SJCRH30 (cell line): ENCODE data around the gene UVRAG. TPM values are rescaled to one million over a fixed set of nuclear protein-coding genes. Genes with fewer than 3 reads are reported as not detected.

Experiments used
- DNase-seq, 2 experiments: peaks; one replicate each; pipeline ENCODE4 v3.0.0-alpha.2; 2015 to 2020
- H3K27ac ChIP-seq: fragments of 250-450 bp; sonication (Bioruptor Pico); 2 replicates; pipeline ENCODE4 v1.5.1; 2020; ENCODE audit warnings: mild to moderate bottlenecking, moderate library complexity
- H3K27me3 ChIP-seq: fragments of 250-450 bp; sonication (Bioruptor Pico); 2 replicates; pipeline ENCODE4 v1.5.1; 2020; ENCODE audit warnings: mild to moderate bottlenecking, moderate library complexity
- H3K36me3 ChIP-seq: fragments of 250-450 bp; sonication (Bioruptor Pico); 2 replicates; pipeline ENCODE4 v1.5.1; 2020; ENCODE audit warnings: mild to moderate bottlenecking, moderate library complexity
- H3K4me1 ChIP-seq: fragments of 250-450 bp; sonication (Bioruptor Pico); 2 replicates; pipeline ENCODE4 v1.5.1; 2020; ENCODE audit warnings: mild to moderate bottlenecking, moderate library complexity
- H3K4me3 ChIP-seq: fragments of 250-450 bp; sonication (Bioruptor Pico); 2 replicates; pipeline ENCODE4 v1.5.1; 2020; ENCODE audit warnings: mild to moderate bottlenecking, moderate library complexity
- H3K9me3 ChIP-seq: fragments of 250-450 bp; sonication (Bioruptor Pico); replicated peaks from 2 replicates; pipeline ENCODE4 v1.5.1; 2020; ENCODE audit warnings: mild to moderate bottlenecking, moderate library complexity
- total RNA-seq: library from RNA; depleted of rRNA; stranded (reverse); fragments of >200 nt; shearing (Covaris generic); gene quantifications from 2 replicates; pipeline ENCODE4 v1.2.3, GENCODE V29; 2014

The UVRAG gene
- total RNA-seq, 1 experiment from 2014 or later = 15.0 TPM

- Histone ChIP-seq H3K9me3 (no peaks in the 10 kb centered on the region), H3K36me3 (no peaks in the 10 kb centered on the region), H3K4me1 (no peaks in the 10 kb centered on the region), H3K27me3 (no peaks in the 10 kb centered on the region), H3K4me3 (no peak overlapping the region), H3K27ac (no peak overlapping the region)
- no peak for DNase-seq
These were observed 124.5 kb downstream of the UVRAG start for GRCh38 chr11:75939516-75939915.

- H3K9me3 ChIP-seq = no peaks in the 10 kb centered on the region
- H3K4me1 ChIP-seq = no peaks in the 10 kb centered on the region
- no peak for DNase-seq
- H3K36me3 ChIP-seq = no peaks in the 10 kb centered on the region
- no peak overlapping the region for H3K4me3 ChIP-seq
- H3K27ac ChIP-seq = no peak overlapping the region
- no peaks in the 10 kb centered on the region for H3K27me3 ChIP-seq
These were observed 125.0 kb downstream of the UVRAG start for GRCh38 chr11:75939992-75940391.

DNA sequence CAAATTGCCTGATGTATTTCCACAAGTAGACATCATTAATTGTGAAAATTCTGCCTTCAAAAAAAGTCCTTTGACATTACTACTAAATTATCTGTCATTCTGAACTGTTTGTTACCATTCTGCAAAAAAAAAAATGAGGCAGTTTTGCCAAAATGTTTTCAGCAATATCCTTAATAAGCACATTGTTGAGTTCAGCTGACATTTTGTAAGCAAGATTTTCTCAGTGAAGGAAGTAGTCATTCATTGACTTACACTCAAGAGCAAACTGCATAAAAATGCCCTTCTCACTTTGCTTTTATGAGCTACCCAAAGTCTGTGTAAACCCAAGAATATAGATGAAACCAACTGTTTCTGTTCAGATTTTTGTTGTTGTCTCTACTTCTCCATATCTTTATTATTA lies 125.9 kb downstream of the UVRAG start:
- peaks cover 5% of the 10 kb centered on the region for H3K4me1 ChIP-seq
- no peaks in the 10 kb centered on the region for H3K9me3 ChIP-seq
- H3K36me3 ChIP-seq = no peaks in the 10 kb centered on the region
- no peak overlapping the region for H3K4me3 ChIP-seq
- no peak overlapping the region for H3K27ac ChIP-seq
- no peak for DNase-seq
- H3K27me3 ChIP-seq = no peaks in the 10 kb centered on the region

- Histone ChIP-seq H3K9me3 (no peaks in the 10 kb centered on the region), H3K27me3 (no peaks in the 10 kb centered on the region), H3K4me3 (no peak overlapping the region), H3K36me3 (no peaks in the 10 kb centered on the region; the same call in 1 of the 2 replicates), H3K4me1 (peaks cover 21% of the 10 kb centered on the region), H3K27ac (no peak overlapping the region)
- no peak for DNase-seq
These were observed 129.5 kb downstream of the UVRAG start for GRCh38 chr11:75944515-75944914.

GRCh38 chr11:75945446-75945845 lies 130.4 kb downstream of the UVRAG start:
- Histone ChIP-seq H3K9me3 (no peaks in the 10 kb centered on the region), H3K36me3 (no peaks in the 10 kb centered on the region; the same call in 1 of the 2 replicates), H3K27ac (no peak overlapping the region), H3K27me3 (no peaks in the 10 kb centered on the region), H3K4me1 (peaks cover 21% of the 10 kb centered on the region), H3K4me3 (no peak overlapping the region)
- no peak for DNase-seq

DNA sequence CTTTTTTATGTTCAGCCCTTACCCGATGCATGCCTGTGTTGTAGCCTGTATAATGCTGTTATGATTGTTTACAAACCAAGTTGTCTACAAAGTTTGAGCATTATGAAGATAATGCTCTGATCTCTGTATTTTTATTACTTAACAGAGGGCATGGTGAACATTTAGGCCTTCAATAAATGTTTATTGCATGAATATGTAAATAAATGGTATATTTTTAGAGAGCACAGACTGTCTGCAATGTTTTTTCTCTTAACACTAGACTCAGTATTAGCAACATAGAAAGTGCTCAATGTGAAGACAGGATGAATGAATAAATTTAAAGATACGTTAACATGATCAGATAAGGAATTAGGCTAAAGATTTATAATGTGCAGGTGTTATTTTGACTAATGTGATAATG lies 130.9 kb downstream of the UVRAG start:
- H3K9me3 ChIP-seq = no peaks in the 10 kb centered on the region
- DNase-seq = no peak
- no peaks in the 10 kb centered on the region; the same call in 1 of the 2 replicates for H3K36me3 ChIP-seq
- H3K4me1 ChIP-seq = peaks cover 21% of the 10 kb centered on the region
- H3K27ac ChIP-seq = no peak overlapping the region
- no peaks in the 10 kb centered on the region for H3K27me3 ChIP-seq
- H3K4me3 ChIP-seq = no peak overlapping the region

GRCh38 chr11:75946531-75947530 lies 131.8 kb downstream of the UVRAG start:
- Histone ChIP-seq H3K27ac (peak overlapping the region; percentile 17; the same call in 1 of the 2 replicates), H3K4me3 (no peak overlapping the region), H3K4me1 (peaks cover 21% of the 10 kb centered on the region), H3K9me3 (no peaks in the 10 kb centered on the region), H3K27me3 (no peaks in the 10 kb centered on the region), H3K36me3 (no peaks in the 10 kb centered on the region; the same call in 1 of the 2 replicates)
- DNase-seq = peak; percentile 68 to 88

GRCh38 chr11:75949023-75949672 lies 134.1 kb downstream of the UVRAG start:
- Histone ChIP-seq H3K27me3 (no peaks in the 10 kb centered on the region), H3K36me3 (no peaks in the 10 kb centered on the region; the same call in 1 of the 2 replicates), H3K9me3 (no peaks in the 10 kb centered on the region), H3K4me3 (no peak overlapping the region), H3K4me1 (peaks cover 21% of the 10 kb centered on the region), H3K27ac (no peak overlapping the region)
- DNase-seq = no peak

GRCh38 chr11:75950141-75950540 lies 135.1 kb downstream of the UVRAG start:
- no peaks in the 10 kb centered on the region for H3K9me3 ChIP-seq
- H3K4me1 ChIP-seq = peaks cover 21% of the 10 kb centered on the region
- no peaks in the 10 kb centered on the region; the same call in 1 of the 2 replicates for H3K36me3 ChIP-seq
- H3K27ac ChIP-seq = no peak overlapping the region
- no peak for DNase-seq
- no peaks in the 10 kb centered on the region for H3K27me3 ChIP-seq
- no peak overlapping the region for H3K4me3 ChIP-seq

GRCh38 chr11:75954039-75954438 lies 139.0 kb downstream of the UVRAG start:
- H3K27ac ChIP-seq = no peak overlapping the region

DNA sequence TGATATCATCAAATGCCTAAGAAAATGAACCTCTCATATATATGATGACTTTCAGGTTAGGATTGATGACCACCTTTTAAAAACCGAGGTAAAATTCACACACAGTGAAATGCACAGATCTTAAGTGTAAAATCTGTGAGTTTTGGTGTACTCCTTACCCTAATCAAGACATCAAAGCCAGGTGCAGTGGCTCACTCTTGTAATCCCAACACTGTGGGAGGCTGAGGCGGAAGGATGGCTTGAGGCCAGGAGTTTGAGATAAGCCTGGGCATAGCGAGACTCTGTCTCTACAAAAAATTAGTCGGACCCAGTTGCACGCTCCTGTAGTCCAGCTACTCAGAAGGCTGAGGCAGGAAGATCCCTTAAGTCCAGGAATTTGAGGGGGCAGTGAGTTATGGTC lies 140.4 kb downstream of the UVRAG start:
- no peak for DNase-seq
- Histone ChIP-seq H3K36me3 (no peaks in the 10 kb centered on the region), H3K4me1 (no peaks in the 10 kb centered on the region; the same call in 1 of the 2 replicates), H3K4me3 (no peak overlapping the region), H3K9me3 (no peaks in the 10 kb centered on the region), H3K27me3 (no peaks in the 10 kb centered on the region), H3K27ac (no peak overlapping the region)

More at GRCh38 chr11:75954039-75954438, 139.0 kb downstream of the UVRAG start:
- Histone ChIP-seq H3K9me3 (no peaks in the 10 kb centered on the region), H3K27me3 (no peaks in the 10 kb centered on the region), H3K4me3 (no peak overlapping the region), H3K4me1 (no peaks in the 10 kb centered on the region; the same call in 1 of the 2 replicates), H3K36me3 (no peaks in the 10 kb centered on the region)
- DNase-seq = no peak

DNA sequence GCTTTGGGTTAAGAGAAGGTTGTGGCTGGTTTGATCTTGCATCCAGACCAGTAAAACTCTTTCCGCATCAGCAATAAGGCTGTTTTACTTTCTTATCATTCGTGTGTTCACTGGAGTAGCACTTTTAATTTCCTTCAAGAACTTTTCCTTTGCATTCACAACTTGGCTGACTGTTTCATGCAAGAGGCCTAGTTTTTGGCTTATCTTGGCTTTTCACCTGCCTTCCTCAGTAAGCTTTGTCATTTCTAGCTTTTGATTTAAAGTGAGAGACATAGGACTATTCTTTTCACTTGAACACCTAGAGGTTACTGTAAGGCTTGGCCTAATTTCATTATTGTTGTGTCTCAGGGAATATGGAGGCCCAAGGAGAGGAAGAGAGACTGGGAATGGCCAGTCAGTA lies 144.5 kb downstream of the UVRAG start:
- H3K36me3 ChIP-seq = no peaks in the 10 kb centered on the region
- H3K27ac ChIP-seq = no peak overlapping the region
- DNase-seq = no peak
- H3K4me3 ChIP-seq = no peak overlapping the region
- no peaks in the 10 kb centered on the region for H3K9me3 ChIP-seq
- no peaks in the 10 kb centered on the region; the same call in 1 of the 2 replicates for H3K4me1 ChIP-seq
- no peaks in the 10 kb centered on the region for H3K27me3 ChIP-seq

GRCh38 chr11:75964071-75964470 lies 149.1 kb downstream of the UVRAG start:
- no peak overlapping the region for H3K27ac ChIP-seq
- H3K27me3 ChIP-seq = no peaks in the 10 kb centered on the region
- no peak for DNase-seq
- peaks cover 9% of the 10 kb centered on the region for H3K4me1 ChIP-seq
- H3K36me3 ChIP-seq = no peaks in the 10 kb centered on the region
- no peaks in the 10 kb centered on the region for H3K9me3 ChIP-seq
- no peak overlapping the region for H3K4me3 ChIP-seq

- H3K27ac ChIP-seq = no peak overlapping the region
- no peaks in the 10 kb centered on the region for H3K36me3 ChIP-seq
- peaks cover 9% of the 10 kb centered on the region for H3K4me1 ChIP-seq
- DNase-seq = no peak
- H3K27me3 ChIP-seq = no peaks in the 10 kb centered on the region
- no peaks in the 10 kb centered on the region for H3K9me3 ChIP-seq
- H3K4me3 ChIP-seq = no peak overlapping the region
These were observed 151.7 kb downstream of the UVRAG start for GRCh38 chr11:75966537-75967287.
